Measurements from ENCODE around the gene GPR150. TPM values are rescaled to one million over a fixed set of nuclear protein-coding genes. Genes with fewer than 3 reads are reported as not detected.
"Not testable (repeated sequence)": the region's sequence is repeated elsewhere in the genome, so short reads cannot be mapped to it uniquely, and the experiment has no call there.

Gene GPR150
- total and polyA plus RNA-seq, 12 donors, result 0.03 to 0.74 (median 0.30) TPM

GRCh38 chr5:95631991-95632675 is 12.2 kb downstream of the GPR150 start:
- H3K9me3 ChIP-seq (replicated peaks in 1 of 3), result no peaks in the 10 kb centered on the region
- 82 to 89% (median 85%) methylated on average over 4 of the region's 4 CpGs for WGBS, 4 donors
- no peak overlapping the region for H3K27ac ChIP-seq
- TF ChIP-seq POLR2A (IDR thresholded peaks at IDR 0.05) (no peak), CTCF (IDR thresholded peaks at IDR 0.05) (no peak)
- peaks cover 3 to 5% of the 10 kb centered on the region in 2 donors for H3K4me1 ChIP-seq (replicated peaks in 1 of 2)
- H3K4me3 ChIP-seq, result no peak overlapping the region
- no peaks in the 10 kb centered on the region for H3K36me3 ChIP-seq (replicated peaks in 1 of 2)
- no peaks in the 10 kb centered on the region for H3K27me3 ChIP-seq
- peak in 2 of 7 donors; percentile 22 to 41 for DNase-seq
- intact Hi-C loops (cut with DNase I), result no loop called here

GRCh38 chr5:95632942-95633341 is 13.1 kb downstream of the GPR150 start:
- H3K27me3 ChIP-seq; H3K4me3 ChIP-seq; H3K9me3 ChIP-seq (replicated peaks in 1 of 3); H3K4me1 ChIP-seq (replicated peaks in 1 of 2); H3K36me3 ChIP-seq (replicated peaks in 1 of 2); DNase-seq; H3K27ac ChIP-seq; intact Hi-C loops (cut with DNase I): not testable (repeated sequence)
- WGBS, 4 donors, result 88 to 97% (median 92%) methylated on average over 2 of the region's 2 CpGs

GRCh38 chr5:95633671-95634070 is 13.8 kb downstream of the GPR150 start:
- TF ChIP-seq POLR2A (IDR thresholded peaks at IDR 0.05) (no peak), CTCF (IDR thresholded peaks at IDR 0.05) (no peak)
- Histone ChIP-seq H3K36me3 (replicated peaks in 1 of 2) (no peaks in the 10 kb centered on the region), H3K9me3 (replicated peaks in 1 of 3) (no peaks in the 10 kb centered on the region), H3K4me1 (replicated peaks in 1 of 2) (peaks cover 3 to 5% of the 10 kb centered on the region in 2 donors), H3K27me3 (no peaks in the 10 kb centered on the region), H3K4me3 (no peak overlapping the region), H3K27ac (no peak overlapping the region)
- DNase-seq, result no peak
- WGBS, 4 donors, result 92 to 96% (median 95%) methylated on average over 3 of the region's 3 CpGs
- intact Hi-C loops (cut with DNase I), result no loop called here

GRCh38 chr5:95634081-95634480 is 14.2 kb downstream of the GPR150 start:
- WGBS, 4 donors, result 94 to 99% (median 95%) methylated on average over 3 of the region's 3 CpGs
- no peak for DNase-seq
- Histone ChIP-seq H3K36me3 (replicated peaks in 1 of 2) (no peaks in the 10 kb centered on the region), H3K9me3 (replicated peaks in 1 of 3) (no peaks in the 10 kb centered on the region), H3K4me1 (replicated peaks in 1 of 2) (peaks cover 3 to 5% of the 10 kb centered on the region in 2 donors), H3K4me3 (no peak overlapping the region), H3K27ac (no peak overlapping the region), H3K27me3 (no peaks in the 10 kb centered on the region)
- TF ChIP-seq CTCF (IDR thresholded peaks at IDR 0.05), result no peak
- intact Hi-C loops (cut with DNase I), result no loop called here

GRCh38 chr5:95638632-95639031 is 18.7 kb downstream of the GPR150 start:
- intact Hi-C loops (cut with DNase I), result no loop called here
- H3K27ac ChIP-seq, result no peak overlapping the region

More at GRCh38 chr5:95638632-95639031, 18.7 kb downstream of the GPR150 start:
- WGBS, 4 donors, result 69 to 82% (median 79%) methylated on average over 3 of the region's 3 CpGs
- DNase-seq, result no peak
- H3K9me3 ChIP-seq (replicated peaks in 1 of 3), result no peaks in the 10 kb centered on the region
- TF ChIP-seq CTCF (IDR thresholded peaks at IDR 0.05) (no peak), POLR2A (IDR thresholded peaks at IDR 0.05) (no peak)
- H3K4me1 ChIP-seq (replicated peaks in 1 of 2), result no peaks in the 10 kb centered on the region
- H3K27me3 ChIP-seq, result no peaks in the 10 kb centered on the region
- no peaks in the 10 kb centered on the region for H3K36me3 ChIP-seq (replicated peaks in 1 of 2)
- H3K4me3 ChIP-seq, result no peak overlapping the region

Measured in adrenal gland (tissue), 12 donors.